ENCODE results near the gene USP7. TPM values are rescaled to one million over a fixed set of nuclear protein-coding genes. Genes with fewer than 3 reads are reported as not detected.
"Not testable (repeated sequence)": the region's sequence is repeated elsewhere in the genome, so short reads cannot be mapped to it uniquely, and the experiment has no call there.

The USP7 gene
- polyA plus RNA-seq, 4 donors: 103 to 143 (median 122) TPM

- DNase-seq (ENCODE audit: low read depth in 4 of 4, low spot score in 2 of 4): no peak
These were observed 11.3 kb upstream of the USP7 start for GRCh38 chr16:8975039-8975438.

DNA sequence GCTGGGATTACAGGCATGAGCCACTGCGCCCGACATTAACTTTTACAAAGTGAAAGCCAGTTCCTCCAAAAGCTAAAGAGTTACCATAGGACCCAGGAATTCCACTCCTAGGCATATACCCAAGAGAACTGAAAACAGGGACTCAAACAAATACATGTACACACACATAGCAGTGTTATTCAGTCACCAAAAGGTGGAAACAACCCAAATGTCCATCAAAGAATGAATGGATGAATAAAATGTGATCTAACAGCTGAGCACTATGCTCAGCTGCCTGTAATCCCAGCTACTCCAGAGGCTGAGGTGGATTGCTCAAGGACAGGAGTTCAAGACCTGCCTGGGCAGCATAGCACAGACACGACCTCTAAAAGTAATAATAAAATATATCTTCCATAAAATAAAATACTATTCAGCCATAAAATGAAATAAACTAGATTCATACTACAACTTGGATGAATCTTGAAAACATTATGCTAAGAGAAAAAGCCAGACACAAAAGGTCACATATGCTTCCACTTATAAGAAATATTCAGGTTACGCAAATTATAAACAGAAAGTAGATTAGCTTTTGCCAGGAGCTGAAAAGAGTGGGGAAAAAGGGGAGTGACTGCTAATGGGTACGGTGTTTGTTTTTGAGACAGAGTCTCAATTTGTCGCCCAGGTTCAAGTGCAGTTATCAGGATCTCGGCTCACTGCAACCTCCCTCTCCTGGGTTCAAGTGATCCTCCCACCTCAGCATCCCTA is 9.3 kb upstream of the USP7 start:
- no peak for DNase-seq (ENCODE audit: low read depth in 4 of 4, low spot score in 2 of 4)

DNA sequence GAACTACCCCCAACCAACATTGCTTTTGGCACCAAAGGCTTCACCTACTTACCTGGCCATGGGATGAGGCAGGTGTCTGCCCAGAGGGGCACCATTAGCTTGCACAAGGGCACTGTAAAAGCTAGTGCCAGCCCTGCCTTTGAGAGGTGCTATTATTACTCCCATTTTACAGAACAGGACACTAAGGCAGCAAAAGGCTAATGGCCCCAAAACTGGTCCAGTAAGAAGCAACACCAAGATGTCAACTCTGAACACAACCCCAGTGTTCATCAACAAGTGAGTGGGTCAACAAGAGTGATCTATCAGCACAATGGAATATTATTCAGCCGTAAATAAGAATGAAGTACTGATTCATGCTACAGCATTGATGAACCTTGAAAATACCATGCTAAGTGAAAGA is 7.7 kb upstream of the USP7 start:
- no peak for DNase-seq (ENCODE audit: low read depth in 4 of 4, low spot score in 2 of 4)

GRCh38 chr16:8969202-8969897 is 5.6 kb upstream of the USP7 start:
- not testable (repeated sequence) for DNase-seq (ENCODE audit: low read depth in 4 of 4, low spot score in 2 of 4)

GRCh38 chr16:8968054-8968453 is 4.3 kb upstream of the USP7 start:
- DNase-seq (ENCODE audit: low read depth in 4 of 4, low spot score in 2 of 4): not testable (repeated sequence)

DNA sequence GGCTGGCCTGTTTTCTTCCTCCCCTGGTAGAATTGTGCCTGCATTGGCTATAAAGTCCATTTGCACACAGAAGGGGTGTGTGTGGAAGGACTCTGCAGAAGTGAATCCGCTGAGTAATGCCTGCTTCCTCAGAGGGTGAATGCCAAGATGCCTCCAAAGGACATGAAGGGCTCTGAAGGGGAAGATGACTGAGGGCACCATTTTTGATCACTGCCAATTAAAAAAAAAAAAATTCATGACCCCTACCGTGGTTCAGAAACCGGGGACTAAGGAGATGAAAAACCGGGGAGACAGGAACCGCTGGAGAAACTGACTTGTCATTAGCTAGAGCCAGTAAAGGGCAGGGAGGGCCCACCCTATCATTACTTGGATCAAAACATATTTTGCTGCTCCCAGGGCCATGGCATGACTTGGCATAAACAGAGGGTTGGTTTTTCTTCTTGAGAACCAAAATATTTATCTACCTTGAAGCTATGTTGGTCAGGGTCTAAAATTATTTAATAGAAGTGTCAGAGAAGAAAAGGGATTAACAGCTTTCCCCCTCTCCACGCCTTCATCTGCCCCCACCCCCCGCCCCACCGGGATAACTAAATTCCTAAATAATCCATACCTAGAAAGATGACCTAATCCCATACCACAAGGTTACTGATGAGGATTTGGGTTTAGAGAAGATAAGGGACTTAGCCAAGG is 3.6 kb upstream of the USP7 start:
- DNase-seq (ENCODE audit: low read depth in 4 of 4, low spot score in 2 of 4): no peak

- DNase-seq (ENCODE audit: low read depth in 4 of 4, low spot score in 2 of 4): no peak
These were observed 3.1 kb upstream of the USP7 start for GRCh38 chr16:8966817-8967131.

DNA sequence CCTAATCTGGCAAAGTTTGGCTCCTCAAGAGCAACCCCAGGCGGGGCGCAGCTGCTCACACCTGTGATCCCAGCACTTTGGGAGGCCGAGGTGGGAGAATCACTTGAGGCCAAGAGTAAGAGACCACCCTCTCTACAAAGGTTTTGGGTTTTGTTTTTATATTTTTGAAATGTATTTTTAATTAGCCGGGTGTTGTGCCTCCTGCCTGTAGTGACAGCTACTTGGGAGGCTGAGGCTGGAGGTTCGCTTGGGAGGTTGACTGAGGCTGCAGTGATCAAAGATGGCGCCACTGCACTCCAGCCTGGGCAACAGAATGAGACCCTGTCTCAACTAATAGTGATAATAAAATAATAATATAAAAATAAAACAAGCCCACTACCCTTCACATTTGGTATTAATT is 756 bp upstream of the USP7 start:
- DNase-seq (ENCODE audit: low read depth in 4 of 4, low spot score in 2 of 4): no peak

- no peak for DNase-seq (ENCODE audit: low read depth in 4 of 4, low spot score in 2 of 4)
These were observed 491 bp downstream of the USP7 start for GRCh38 chr16:8963010-8963820.

GRCh38 chr16:8962393-8963009 is 1.2 kb downstream of the USP7 start:
- peak in 1 of 4 donors; percentile 8 for DNase-seq (ENCODE audit: low read depth in 4 of 4, low spot score in 2 of 4)

DNA sequence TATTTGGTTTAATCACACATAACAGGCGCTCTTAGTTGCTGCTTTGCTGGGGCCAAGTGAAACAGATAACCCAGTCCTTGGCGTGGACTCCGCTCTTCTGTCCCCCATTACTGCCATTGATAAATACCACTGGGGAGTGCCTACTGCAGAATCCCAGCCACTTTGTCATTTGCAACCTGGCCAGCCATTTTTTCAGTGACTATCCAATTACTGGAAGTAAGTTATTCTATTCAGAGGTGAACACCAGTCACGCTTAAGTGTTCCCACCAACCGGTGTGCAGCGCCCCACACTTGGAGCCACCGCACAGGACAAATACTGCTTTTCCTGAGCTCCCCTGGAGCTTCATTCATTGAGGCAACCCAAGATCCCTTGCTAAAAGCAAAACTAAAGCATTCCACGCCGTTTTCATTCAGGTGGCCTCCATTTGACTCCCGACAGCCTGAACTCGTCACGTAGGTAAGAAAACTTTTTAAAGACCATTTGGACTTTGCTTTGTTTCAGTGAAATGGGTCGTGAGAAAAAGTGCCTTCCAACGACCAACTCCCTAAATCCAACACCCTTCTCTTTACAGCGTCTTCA is 1.8 kb downstream of the USP7 start:
- DNase-seq (ENCODE audit: low read depth in 4 of 4, low spot score in 2 of 4): peak in 1 of 4 donors; percentile 26

DNA sequence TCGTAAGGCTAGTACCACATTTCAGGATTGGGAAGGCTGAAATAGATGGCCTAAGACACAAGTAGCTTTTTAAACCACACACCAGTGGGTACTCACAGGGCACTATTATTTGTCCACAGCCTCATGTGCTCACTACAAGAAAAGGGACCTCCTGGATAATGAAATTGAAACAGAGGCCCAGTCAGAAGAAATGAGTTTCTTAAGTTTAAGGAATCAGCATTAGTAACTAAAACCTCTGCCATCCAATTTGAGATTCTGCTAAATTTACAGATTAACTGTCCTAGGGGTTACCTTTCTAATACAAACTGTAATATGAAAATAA is 3.0 kb downstream of the USP7 start:
- no peak for DNase-seq (ENCODE audit: low read depth in 4 of 4, low spot score in 2 of 4)

- DNase-seq (ENCODE audit: low read depth in 4 of 4, low spot score in 2 of 4): no peak
These were observed 3.6 kb downstream of the USP7 start for GRCh38 chr16:8959921-8960787.

DNA sequence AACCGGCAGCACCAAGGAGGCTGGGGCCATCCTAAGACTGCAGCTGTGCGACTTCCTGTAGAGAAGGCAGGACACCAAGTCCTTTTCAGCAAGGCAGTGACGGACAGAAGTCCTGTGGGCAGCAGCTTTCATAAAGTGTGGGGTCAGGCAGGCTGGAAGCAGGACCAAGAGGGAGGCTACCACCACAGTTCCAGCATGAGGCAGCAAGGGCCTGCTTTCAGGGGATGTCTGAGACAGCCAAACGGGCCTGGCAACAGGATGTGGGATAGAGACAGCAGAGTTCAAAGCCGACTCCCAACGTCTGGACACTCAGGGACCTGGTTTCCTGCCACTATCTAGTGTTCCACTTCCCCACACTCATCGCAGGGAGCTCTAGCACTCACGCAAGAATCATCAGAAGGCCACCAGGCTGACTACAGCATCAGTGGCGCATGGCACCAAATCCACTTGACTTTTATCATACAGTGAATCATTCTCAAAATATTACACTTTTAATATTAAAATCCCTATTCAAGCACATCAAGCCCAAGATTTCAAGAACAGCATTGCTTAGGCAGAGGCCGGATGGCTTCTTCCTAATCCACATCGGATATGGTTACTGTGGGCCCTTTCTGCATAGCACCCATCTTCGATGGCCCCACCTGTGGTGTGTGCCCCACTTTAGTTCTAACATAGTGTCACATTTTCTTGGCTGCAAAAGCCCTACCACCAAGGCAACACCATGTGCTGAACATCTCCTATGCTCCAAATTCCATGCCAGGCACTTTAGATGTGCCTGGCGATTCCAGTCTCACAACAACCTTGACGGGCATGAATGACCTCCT is 5.2 kb downstream of the USP7 start:
- DNase-seq (ENCODE audit: low read depth in 4 of 4, low spot score in 2 of 4): no peak

GRCh38 chr16:8957509-8958157 is 6.1 kb downstream of the USP7 start:
- DNase-seq (ENCODE audit: low read depth in 4 of 4, low spot score in 2 of 4): no peak

DNA sequence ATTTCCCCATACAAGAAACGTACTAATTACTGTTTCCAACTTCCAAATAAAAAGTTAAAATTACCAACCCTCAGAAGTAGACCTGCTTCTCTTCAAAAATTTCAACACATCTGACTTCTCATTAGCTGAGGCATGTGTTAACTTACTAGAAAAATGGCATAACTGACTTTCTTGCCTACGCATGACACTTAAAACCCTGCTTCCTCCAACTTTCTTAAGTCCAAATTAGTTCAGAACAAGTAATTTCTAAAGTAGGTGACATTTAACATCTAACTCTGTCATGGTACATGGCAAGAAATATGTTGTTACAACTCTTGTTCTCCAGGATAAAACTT is 6.7 kb downstream of the USP7 start:
- no peak for DNase-seq (ENCODE audit: low read depth in 4 of 4, low spot score in 2 of 4)

DNA sequence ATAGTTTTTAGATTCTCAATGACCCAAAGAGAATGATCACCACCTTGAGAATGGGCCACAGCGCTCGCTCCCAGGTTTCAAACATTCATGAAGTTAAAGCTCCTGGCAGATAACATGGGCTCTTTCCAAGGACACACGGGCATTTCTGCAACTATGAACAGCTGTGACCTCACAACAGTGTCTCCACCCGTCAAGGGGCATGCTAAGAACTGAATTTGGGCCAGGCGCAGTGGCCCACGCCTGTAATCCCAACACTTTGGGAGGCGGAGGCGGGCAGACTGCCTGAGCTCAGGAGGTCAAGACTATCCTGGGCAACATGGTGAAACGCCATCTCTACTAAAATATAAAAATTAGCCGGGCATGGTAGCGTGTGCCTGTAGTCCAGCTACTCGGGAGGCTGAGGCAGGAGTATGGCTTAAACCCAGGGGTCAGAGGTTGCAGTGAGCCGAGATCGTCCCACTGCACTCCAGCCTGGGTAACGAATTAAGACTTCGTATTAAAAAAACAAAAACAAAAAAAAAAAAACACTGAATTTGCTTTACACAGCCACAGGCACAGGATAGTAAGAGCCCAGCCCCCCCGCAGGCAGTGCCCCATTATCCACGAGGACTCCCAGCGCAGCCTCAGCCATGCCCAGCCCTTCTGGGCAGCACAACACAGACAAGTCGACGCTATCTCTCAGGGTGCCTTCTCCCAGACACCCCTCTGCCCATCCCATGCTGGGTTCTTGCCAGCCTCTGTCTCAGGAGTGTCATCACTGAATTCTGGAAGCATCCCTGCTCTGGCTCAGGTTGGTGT is 7.2 kb downstream of the USP7 start:
- no peak for DNase-seq (ENCODE audit: low read depth in 4 of 4, low spot score in 2 of 4)

Data from left renal cortex interstitium (tissue), 4 donors.